PC-9 (cell line): ENCODE measurements around the gene CNKSR3. TPM values are rescaled to one million over a fixed set of nuclear protein-coding genes. Genes with fewer than 3 reads are reported as not detected.

ENCODE experiments used
- BruUV-seq: library from RNA; stranded (reverse); fragments of 400-500 nt; replicated peaks from 2 replicates; lab custom pipeline; 2021; lab: Mats Ljungman, UMichigan
- CTCF ChIA-PET: fragments of 300-600 bp; sonication (Branson Sonifier 250); formaldehyde crosslinking; loops from one replicate; lab custom pipeline; 2022; ENCODE audit warnings: antibody characterized with exemption; lab: Charles Lee
- POLR2A ChIA-PET: fragments of 300-600 bp; sonication (Branson Sonifier 250); formaldehyde crosslinking; loops from one replicate; lab custom pipeline; 2022; ENCODE audit warnings: antibody characterized with exemption; ENCODE audit not compliant: unreplicated experiment; lab: Charles Lee
- DNase-seq, 2 experiments: peaks; one replicate each; pipeline versions ENCODE4 v3.0.0 to v3.0.0-alpha.2; 2015 to 2022; ENCODE audit warnings: mixed read lengths in 1 of 2
- H2AFZ ChIP-seq: fragments of 200-600 bp; sonication (generic); 2 replicates; pipeline ENCODE4 v1.8.1; 2017; ENCODE audit warnings: antibody characterized with exemption
- H3F3A ChIP-seq: fragments of 200-600 bp; sonication (generic); 2 replicates; pipeline ENCODE4 v1.8.1; 2017; ENCODE audit warnings: antibody characterized with exemption, mild to moderate bottlenecking, low read depth; ENCODE audit not compliant: insufficient read depth
- H3K27ac ChIP-seq: fragments of 200-600 bp; sonication (generic); 2 replicates; pipeline ENCODE4 v1.6.1; 2016; ENCODE audit warnings: mixed run types
- H3K27me3 ChIP-seq: fragments of 200-600 bp; sonication (generic); 2 replicates; pipeline ENCODE4 v1.6.1; 2016; ENCODE audit warnings: low read depth, mixed run types; ENCODE audit not compliant: insufficient read depth
- H3K36me3 ChIP-seq: fragments of 200-600 bp; sonication (generic); 2 replicates; pipeline ENCODE4 v1.6.1; 2016; ENCODE audit warnings: low read depth, mixed run types
- H3K4me1 ChIP-seq: fragments of 200-600 bp; sonication (generic); replicated peaks from 2 replicates; pipeline ENCODE4 v1.6.1; 2016; ENCODE audit warnings: mixed run types; ENCODE audit not compliant: insufficient read depth
- H3K4me2 ChIP-seq: fragments of 200-600 bp; sonication (generic); 2 replicates; pipeline ENCODE4 v1.6.1; 2017; ENCODE audit warnings: mixed run types
- H3K4me3 ChIP-seq: fragments of 200-600 bp; sonication (generic); 2 replicates; pipeline ENCODE4 v1.6.1; 2016; ENCODE audit warnings: mixed run types
- H3K79me2 ChIP-seq: fragments of 200-600 bp; sonication (generic); 2 replicates; pipeline ENCODE4 v1.6.1; 2017; ENCODE audit warnings: low read depth, mixed run types
- H3K9me2 ChIP-seq: fragments of 200-600 bp; sonication (generic); 2 replicates; pipeline ENCODE4 v1.8.1; 2017; ENCODE audit warnings: mild to moderate bottlenecking; ENCODE audit not compliant: insufficient read depth
- H3K9me3 ChIP-seq: fragments of 200-600 bp; sonication (generic); 2 replicates; pipeline ENCODE4 v1.8.1; 2016; ENCODE audit warnings: low read depth; ENCODE audit not compliant: insufficient read depth
- H4K20me1 ChIP-seq: fragments of 200-600 bp; sonication (generic); 2 replicates; pipeline ENCODE4 v1.8.1; 2017; ENCODE audit not compliant: insufficient read depth
- EZH2 ChIP-seq: fragments of 200-600 bp; sonication (generic); IDR thresholded peaks from 2 replicates; pipeline ENCODE4 v1.8.0; 2017; ENCODE audit warnings: antibody characterized with exemption, low read depth
- intact Hi-C: fragments of 100-400 bp; cut with micrococcal nuclease; formaldehyde crosslinking; loops from one replicate; pipeline ENCODE4 v1.10.0; 2022; ENCODE audit not compliant: unreplicated experiment
- total RNA-seq: library from RNA; stranded (reverse); gene quantifications from 2 replicates; pipeline ENCODE4 v1.2.3, GENCODE V29; 2021
- TF ChIP-seq, protein P1 (sequence below): fragments of 200-600 bp; sonication (generic); conservative IDR thresholded peaks from 2 replicates; pipeline ENCODE4 v1.6.1; 2017; ENCODE audit warnings: mixed run types, antibody characterized with exemption, mild to moderate bottlenecking, moderate library complexity

The CNKSR3 gene
- total RNA-seq, 1 experiment from 2014 or later: 4.7 TPM

DNA sequence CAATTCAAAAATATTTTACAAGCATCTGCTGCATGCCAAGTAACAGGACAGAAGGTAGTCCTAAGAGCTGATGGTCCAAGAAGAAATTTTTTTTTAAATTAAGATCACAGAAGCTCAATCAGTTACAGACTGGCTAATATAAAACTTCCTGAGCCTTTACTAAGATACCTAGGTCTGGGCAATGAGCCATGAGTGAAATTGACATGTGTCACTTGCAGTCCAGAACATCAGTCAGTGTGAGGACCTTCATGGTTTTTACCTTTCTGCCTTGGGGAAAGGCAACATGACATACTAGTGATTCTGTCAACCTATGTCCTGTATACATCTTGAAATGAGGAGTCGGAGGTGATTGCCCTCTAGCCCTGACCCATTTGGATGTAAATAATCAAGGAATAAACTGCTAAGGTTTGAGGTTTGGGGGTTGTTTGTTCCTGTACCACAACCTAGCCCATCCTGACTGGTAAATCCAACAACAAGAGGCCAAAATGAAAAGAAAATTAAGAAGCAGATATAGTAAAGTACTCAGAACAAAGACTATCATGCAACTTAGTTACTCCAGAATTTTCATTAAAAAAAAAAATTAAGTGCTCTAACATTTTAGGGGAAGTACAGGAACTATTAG, 70.0 kb downstream of the CNKSR3 start:
- POLR2A ChIA-PET: no interaction called here
- TF ChIP-seq, protein P1, sequence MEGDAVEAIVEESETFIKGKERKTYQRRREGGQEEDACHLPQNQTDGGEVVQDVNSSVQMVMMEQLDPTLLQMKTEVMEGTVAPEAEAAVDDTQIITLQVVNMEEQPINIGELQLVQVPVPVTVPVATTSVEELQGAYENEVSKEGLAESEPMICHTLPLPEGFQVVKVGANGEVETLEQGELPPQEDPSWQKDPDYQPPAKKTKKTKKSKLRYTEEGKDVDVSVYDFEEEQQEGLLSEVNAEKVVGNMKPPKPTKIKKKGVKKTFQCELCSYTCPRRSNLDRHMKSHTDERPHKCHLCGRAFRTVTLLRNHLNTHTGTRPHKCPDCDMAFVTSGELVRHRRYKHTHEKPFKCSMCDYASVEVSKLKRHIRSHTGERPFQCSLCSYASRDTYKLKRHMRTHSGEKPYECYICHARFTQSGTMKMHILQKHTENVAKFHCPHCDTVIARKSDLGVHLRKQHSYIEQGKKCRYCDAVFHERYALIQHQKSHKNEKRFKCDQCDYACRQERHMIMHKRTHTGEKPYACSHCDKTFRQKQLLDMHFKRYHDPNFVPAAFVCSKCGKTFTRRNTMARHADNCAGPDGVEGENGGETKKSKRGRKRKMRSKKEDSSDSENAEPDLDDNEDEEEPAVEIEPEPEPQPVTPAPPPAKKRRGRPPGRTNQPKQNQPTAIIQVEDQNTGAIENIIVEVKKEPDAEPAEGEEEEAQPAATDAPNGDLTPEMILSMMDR: no peak
- no peak for TF ChIP-seq EZH2

DNA sequence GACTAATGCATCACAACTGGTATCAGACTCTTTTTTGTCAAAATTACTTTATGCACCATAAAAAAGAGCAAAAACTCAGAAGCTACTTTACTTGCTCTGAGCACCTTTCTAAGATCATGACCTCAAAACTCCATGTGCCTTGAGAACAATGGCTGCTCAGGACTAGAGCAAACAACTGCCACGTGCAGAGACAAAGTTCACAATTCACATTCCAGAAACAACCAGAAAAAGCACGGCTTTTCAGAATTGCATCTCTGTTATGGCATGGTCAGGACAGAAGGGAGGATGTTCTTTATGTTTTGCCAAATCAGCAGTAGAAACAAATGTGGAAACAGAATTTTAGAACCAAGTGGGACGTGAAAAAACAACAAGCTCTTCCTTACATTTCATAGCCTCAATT, 70.5 kb downstream of the CNKSR3 start:
- Histone ChIP-seq H4K20me1 (no peaks in the 10 kb centered on the region), H3K4me1 (no peaks in the 10 kb centered on the region), H3K27ac (no peak overlapping the region), H3K4me3 (no peak overlapping the region), H3K36me3 (no peaks in the 10 kb centered on the region), H3K9me2 (no peaks in the 10 kb centered on the region), H3K9me3 (no peaks in the 10 kb centered on the region), H3K4me2 (no peak overlapping the region), H3F3A (no peaks in the 10 kb centered on the region), H2AFZ (no peak overlapping the region), H3K27me3 (no peaks in the 10 kb centered on the region), H3K79me2 (no peaks in the 10 kb centered on the region)
- TF ChIP-seq EZH2: no peak
- TF ChIP-seq, protein P1: no peak
- intact Hi-C loops: no loop called here
- POLR2A ChIA-PET: no interaction called here
- BruUV-seq: no TSS peak
- CTCF ChIA-PET: no interaction called here
- DNase-seq: no peak

More for the DNA sequence above, 70.0 kb downstream of the CNKSR3 start:
- H3K4me3 ChIP-seq: no peak overlapping the region
- H3K9me2 ChIP-seq: no peaks in the 10 kb centered on the region
- no peak overlapping the region for H2AFZ ChIP-seq
- no peaks in the 10 kb centered on the region for H4K20me1 ChIP-seq
- no peak overlapping the region for H3K4me2 ChIP-seq
- H3K79me2 ChIP-seq: no peaks in the 10 kb centered on the region
- H3K27ac ChIP-seq: no peak overlapping the region
- no peaks in the 10 kb centered on the region for H3K27me3 ChIP-seq
- intact Hi-C loops: no loop called here
- no peak for DNase-seq
- no peaks in the 10 kb centered on the region for H3F3A ChIP-seq
- H3K36me3 ChIP-seq: no peaks in the 10 kb centered on the region
- CTCF ChIA-PET: no interaction called here
- no peaks in the 10 kb centered on the region for H3K9me3 ChIP-seq
- H3K4me1 ChIP-seq: no peaks in the 10 kb centered on the region
- BruUV-seq: no TSS peak

DNA sequence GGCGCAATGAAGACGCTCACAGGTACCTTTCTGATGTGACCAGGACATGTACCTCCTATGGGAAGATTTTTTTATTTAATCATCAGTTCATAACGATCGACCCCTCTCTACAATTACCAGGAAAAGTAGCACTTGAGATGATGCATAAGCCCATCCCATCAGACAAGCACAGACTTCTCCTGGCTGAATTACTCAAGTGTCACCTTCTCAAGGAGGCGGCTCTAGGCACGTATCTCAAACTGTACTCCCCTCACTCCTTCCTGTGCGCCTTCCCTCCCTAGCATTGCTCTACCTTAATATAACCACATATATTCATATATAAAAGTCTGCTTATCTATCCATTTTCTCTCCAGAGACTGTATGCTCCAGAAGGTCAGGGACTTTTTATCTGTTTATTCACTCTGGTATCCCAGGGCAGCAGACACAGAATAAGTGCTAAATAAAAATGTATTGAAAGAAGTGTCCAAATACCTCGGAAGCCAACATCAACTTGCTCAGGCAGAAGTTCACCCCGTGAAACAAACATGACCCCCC, 71.5 kb downstream of the CNKSR3 start:
- Histone ChIP-seq H3K4me1 (no peaks in the 10 kb centered on the region), H3F3A (no peaks in the 10 kb centered on the region), H2AFZ (no peak overlapping the region), H4K20me1 (no peaks in the 10 kb centered on the region), H3K36me3 (no peaks in the 10 kb centered on the region), H3K27me3 (no peaks in the 10 kb centered on the region), H3K9me3 (no peaks in the 10 kb centered on the region), H3K4me2 (no peak overlapping the region), H3K79me2 (no peaks in the 10 kb centered on the region), H3K4me3 (no peak overlapping the region), H3K9me2 (no peaks in the 10 kb centered on the region), H3K27ac (no peak overlapping the region)
- TF ChIP-seq, protein P1: no peak
- no peak for TF ChIP-seq EZH2
- no peak for DNase-seq
- BruUV-seq: no TSS peak
- ChIA-PET CTCF (no interaction called here), POLR2A (no interaction called here)
- intact Hi-C loops: no loop called here
